ENCODE results near the gene DKC1. TPM values are rescaled to one million over a fixed set of nuclear protein-coding genes. Genes with fewer than 3 reads are reported as not detected.

The DKC1 gene
- total and polyA plus RNA-seq, 2 donors from 2014 or later, result 21.7 to 35.7 TPM

DNA sequence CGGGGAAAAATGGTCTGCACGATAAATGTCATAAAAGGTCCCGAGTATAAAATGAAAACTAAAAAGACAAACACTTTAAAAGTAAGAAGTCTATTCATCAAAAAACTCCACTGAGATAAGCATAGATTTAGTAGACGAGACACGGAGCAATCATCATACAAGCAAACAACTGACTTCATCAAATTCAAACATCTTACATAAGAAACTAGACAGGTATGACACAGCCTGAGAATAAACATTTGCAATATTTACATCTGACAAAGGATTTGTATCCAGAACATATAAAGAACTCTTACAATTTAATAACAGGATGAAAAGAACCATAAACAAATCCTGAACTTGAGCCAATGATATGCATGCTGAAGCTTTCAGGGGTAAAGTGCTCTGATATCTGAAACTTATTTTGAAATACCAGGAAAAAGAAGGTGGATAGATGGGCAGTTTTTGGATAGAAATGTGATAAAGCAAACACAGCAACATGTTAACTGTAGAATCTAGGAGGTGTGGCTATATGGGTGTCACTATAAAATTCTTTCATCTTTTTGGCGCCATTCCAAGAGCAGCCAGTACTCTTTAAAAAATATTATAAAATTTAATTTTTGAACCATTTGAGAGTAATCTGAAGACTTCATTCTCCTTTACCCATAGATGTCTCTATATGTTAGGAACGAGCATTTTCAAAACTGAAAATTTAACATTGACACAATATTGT lies 30.6 kb downstream of the DKC1 start:
- intact Hi-C loops (cut with DNase I), result no loop called here
- peak; percentile 15 for FAIRE-seq

DNA sequence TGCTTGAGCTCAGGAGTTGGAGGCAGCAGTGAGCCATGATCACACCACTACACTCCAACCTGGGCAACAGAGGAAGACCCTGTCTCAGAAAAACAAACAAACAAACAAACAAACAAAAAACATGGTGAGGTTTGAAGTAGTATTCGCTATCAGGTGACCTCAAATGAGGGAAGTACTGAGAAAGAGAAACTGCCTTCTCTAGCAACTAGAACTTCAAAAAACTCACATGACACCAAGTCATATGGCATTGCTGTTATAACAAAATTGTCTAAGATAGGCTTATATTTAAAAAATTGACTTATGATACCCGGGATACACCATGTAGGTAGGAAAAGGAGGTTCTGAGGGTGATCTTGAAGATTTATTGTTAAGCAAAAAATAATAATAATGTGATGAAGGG lies 32.4 kb downstream of the DKC1 start:
- H3K27ac ChIP-seq (ENCODE audit: low read depth in 2 of 2, low read length in 2 of 2), result no peak overlapping the region
- TF ChIP-seq, protein P1, sequence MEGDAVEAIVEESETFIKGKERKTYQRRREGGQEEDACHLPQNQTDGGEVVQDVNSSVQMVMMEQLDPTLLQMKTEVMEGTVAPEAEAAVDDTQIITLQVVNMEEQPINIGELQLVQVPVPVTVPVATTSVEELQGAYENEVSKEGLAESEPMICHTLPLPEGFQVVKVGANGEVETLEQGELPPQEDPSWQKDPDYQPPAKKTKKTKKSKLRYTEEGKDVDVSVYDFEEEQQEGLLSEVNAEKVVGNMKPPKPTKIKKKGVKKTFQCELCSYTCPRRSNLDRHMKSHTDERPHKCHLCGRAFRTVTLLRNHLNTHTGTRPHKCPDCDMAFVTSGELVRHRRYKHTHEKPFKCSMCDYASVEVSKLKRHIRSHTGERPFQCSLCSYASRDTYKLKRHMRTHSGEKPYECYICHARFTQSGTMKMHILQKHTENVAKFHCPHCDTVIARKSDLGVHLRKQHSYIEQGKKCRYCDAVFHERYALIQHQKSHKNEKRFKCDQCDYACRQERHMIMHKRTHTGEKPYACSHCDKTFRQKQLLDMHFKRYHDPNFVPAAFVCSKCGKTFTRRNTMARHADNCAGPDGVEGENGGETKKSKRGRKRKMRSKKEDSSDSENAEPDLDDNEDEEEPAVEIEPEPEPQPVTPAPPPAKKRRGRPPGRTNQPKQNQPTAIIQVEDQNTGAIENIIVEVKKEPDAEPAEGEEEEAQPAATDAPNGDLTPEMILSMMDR (IDR thresholded peaks at IDR 0.05; ENCODE audit: borderline replicate concordance, extremely low read depth, insufficient read depth), result no peak
- no peak overlapping the region for H3K9ac ChIP-seq (ENCODE audit: low read length in 3 of 3)
- intact Hi-C loops (cut with DNase I), result no loop called here
- H3K27me3 ChIP-seq (ENCODE audit: control insufficient read depth, insufficient read depth, low read length), result no peaks in the 10 kb centered on the region
- FAIRE-seq (no peak), DNase-seq (no peak)
- no peaks in the 10 kb centered on the region for H3K36me3 ChIP-seq (ENCODE audit: control insufficient read depth in 2 of 3, insufficient read depth in 3 of 3, low read length in 3 of 3)
- no peak overlapping the region for H3K4me3 ChIP-seq (ENCODE audit: low read length in 3 of 3)
- peaks cover 0 to 3% (median 3%) of the 10 kb centered on the region in 3 donors for H3K4me1 ChIP-seq (ENCODE audit: control insufficient read depth in 2 of 3, insufficient read depth in 2 of 3, low read depth in 1 of 3, low read length in 3 of 3)
- H3K9me3 ChIP-seq (ENCODE audit: control insufficient read depth in 2 of 3, insufficient read depth in 1 of 3, low read length in 3 of 3), result no peaks in the 10 kb centered on the region

More for the DNA sequence above, 30.6 kb downstream of the DKC1 start:
- Histone ChIP-seq H3K4me3 (ENCODE audit: low read length in 3 of 3) (no peak overlapping the region), H3K4me1 (ENCODE audit: control insufficient read depth in 2 of 3, insufficient read depth in 2 of 3, low read depth in 1 of 3, low read length in 3 of 3) (peaks cover 0 to 3% (median 2%) of the 10 kb centered on the region in 3 donors), H3K9ac (ENCODE audit: low read length in 3 of 3) (no peak overlapping the region), H3K27me3 (ENCODE audit: control insufficient read depth, insufficient read depth, low read length) (no peaks in the 10 kb centered on the region), H3K9me3 (ENCODE audit: control insufficient read depth in 2 of 3, insufficient read depth in 1 of 3, low read length in 3 of 3) (no peaks in the 10 kb centered on the region), H3K27ac (ENCODE audit: low read depth in 2 of 2, low read length in 2 of 2) (no peak overlapping the region), H3K36me3 (ENCODE audit: control insufficient read depth in 2 of 3, insufficient read depth in 3 of 3, low read length in 3 of 3) (no peaks in the 10 kb centered on the region)
- TF ChIP-seq, protein P1 (IDR thresholded peaks at IDR 0.05; ENCODE audit: borderline replicate concordance, extremely low read depth, insufficient read depth), result no peak
- DNase-seq, result no peak

DNA sequence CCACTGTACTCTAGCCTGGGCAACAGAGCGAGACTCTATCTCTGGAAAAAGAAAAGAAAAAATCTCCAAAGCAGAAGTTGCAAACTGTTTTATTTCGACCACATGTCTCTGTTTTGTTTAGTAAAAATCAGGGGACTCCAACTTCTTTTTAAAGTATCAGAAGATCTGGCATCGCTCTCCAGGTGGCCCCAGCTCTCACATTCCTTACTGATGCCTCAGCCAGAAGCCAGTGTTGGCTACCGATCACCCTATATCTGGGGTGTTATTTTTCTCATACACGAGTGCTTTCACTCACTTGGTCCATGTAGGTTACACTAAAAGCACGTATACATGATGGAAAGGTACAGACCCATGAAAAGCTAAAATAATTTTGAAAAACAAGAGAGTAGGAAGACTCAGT lies 34.3 kb downstream of the DKC1 start:
- H3K9me3 ChIP-seq (ENCODE audit: control insufficient read depth in 2 of 3, insufficient read depth in 1 of 3, low read length in 3 of 3), result no peaks in the 10 kb centered on the region
- no peak overlapping the region for H3K4me3 ChIP-seq (ENCODE audit: low read length in 3 of 3)
- H3K36me3 ChIP-seq (ENCODE audit: control insufficient read depth in 2 of 3, insufficient read depth in 3 of 3, low read length in 3 of 3), result no peaks in the 10 kb centered on the region
- H3K27me3 ChIP-seq (ENCODE audit: control insufficient read depth, insufficient read depth, low read length), result no peaks in the 10 kb centered on the region
- no peak overlapping the region for H3K9ac ChIP-seq (ENCODE audit: low read length in 3 of 3)
- H3K4me1 ChIP-seq (ENCODE audit: control insufficient read depth in 2 of 3, insufficient read depth in 2 of 3, low read depth in 1 of 3, low read length in 3 of 3), result peaks cover 0 to 7% (median 6%) of the 10 kb centered on the region in 3 donors
- H3K27ac ChIP-seq (ENCODE audit: low read depth in 2 of 2, low read length in 2 of 2), result no peak overlapping the region
- FAIRE-seq (no peak), DNase-seq (no peak)
- TF ChIP-seq, protein P1 (IDR thresholded peaks at IDR 0.05; ENCODE audit: borderline replicate concordance, extremely low read depth, insufficient read depth), result no peak
- intact Hi-C loops (cut with DNase I), result no loop called here

All from kidney (tissue), 14 donors.